ENCODE data around the gene EHF. TPM values are rescaled to one million over a fixed set of nuclear protein-coding genes. Genes with fewer than 3 reads are reported as not detected.

EHF gene
- total and polyA plus RNA-seq, 9 of the 15 experiments (the other 6 are each of a cell fraction or from before 2014, with no cell fraction given): 0.04 to 0.54 (median 0.37) TPM

DNA sequence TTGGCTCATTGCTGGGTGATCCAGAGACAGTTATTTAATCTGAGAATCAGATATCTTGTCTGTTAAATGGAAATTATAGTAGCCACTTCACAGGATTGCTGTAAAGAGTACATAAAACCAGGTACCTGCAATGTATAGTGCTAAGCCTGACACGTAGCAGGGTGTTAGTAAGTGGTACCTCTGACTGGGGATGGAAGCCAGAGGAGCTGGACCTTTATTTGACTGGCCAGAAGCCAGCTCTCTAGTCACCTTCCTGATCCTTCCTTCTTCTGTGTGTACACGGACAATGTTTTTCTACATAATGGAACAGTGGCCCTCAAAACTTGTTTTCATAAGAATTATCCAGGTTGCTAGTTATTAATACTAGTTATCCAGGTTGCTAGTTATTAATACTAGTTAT, 25.5 kb upstream of the EHF start:
- TF ChIP-seq DACH1 (IDR thresholded peaks at IDR 0.05; ENCODE audit: partially characterized antibody): peak; percentile 7
- TF ChIP-seq FOXA1 (IDR thresholded peaks at IDR 0.05; ENCODE audit: borderline replicate concordance): no peak
- no peak for TF ChIP-seq CBX8 (IDR thresholded peaks at IDR 0.05; ENCODE audit: borderline replicate concordance, extremely low read depth, low read depth, low read length, poor library complexity, severe bottlenecking)
- TF ChIP-seq, protein P1, sequence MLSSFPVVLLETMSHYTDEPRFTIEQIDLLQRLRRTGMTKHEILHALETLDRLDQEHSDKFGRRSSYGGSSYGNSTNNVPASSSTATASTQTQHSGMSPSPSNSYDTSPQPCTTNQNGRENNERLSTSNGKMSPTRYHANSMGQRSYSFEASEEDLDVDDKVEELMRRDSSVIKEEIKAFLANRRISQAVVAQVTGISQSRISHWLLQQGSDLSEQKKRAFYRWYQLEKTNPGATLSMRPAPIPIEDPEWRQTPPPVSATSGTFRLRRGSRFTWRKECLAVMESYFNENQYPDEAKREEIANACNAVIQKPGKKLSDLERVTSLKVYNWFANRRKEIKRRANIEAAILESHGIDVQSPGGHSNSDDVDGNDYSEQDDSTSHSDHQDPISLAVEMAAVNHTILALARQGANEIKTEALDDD (IDR thresholded peaks at IDR 0.05): peak; percentile 62; the same call in 1 of the 2 replicates
- no peaks in the 10 kb centered on the region for H3K79me2 ChIP-seq (ENCODE audit: control insufficient read depth, insufficient read depth, low read length)
- no peaks in the 10 kb centered on the region for H3K9me3 ChIP-seq (replicated peaks; ENCODE audit: control insufficient read depth, insufficient read depth, low read depth, low read length)
- peaks cover 14 to 15% of the 10 kb centered on the region in 2 experiments for H3K4me1 ChIP-seq (replicated peaks in 1 of 2; ENCODE audit: control insufficient read depth in 2 of 2, insufficient read depth in 2 of 2, low read length in 2 of 2)
- 56% methylated on average over 2 of the region's 2 CpGs for WGBS (ENCODE audit: insufficient coverage, low coverage, missing lambda C conversion rate)
- no peaks in the 10 kb centered on the region for H3K9me1 ChIP-seq (ENCODE audit: control insufficient read depth, insufficient read depth, low read length)
- H4K20me1 ChIP-seq (replicated peaks; ENCODE audit: control insufficient read depth, insufficient read depth, low read length): no peaks in the 10 kb centered on the region
- FAIRE-seq: no peak
- no peak overlapping the region for H2AFZ ChIP-seq (ENCODE audit: low read depth, low read length)
- no peak overlapping the region for H3K27ac ChIP-seq (ENCODE audit: extremely low read depth, low read depth, low read length)
- no TSS peak for BruUV-seq (replicated peaks)
- no peaks in the 10 kb centered on the region for H3K27me3 ChIP-seq (ENCODE audit: control insufficient read depth in 2 of 2, insufficient read depth in 2 of 2, low read length in 2 of 2)
- no peaks in the 10 kb centered on the region for H3K36me3 ChIP-seq (ENCODE audit: control insufficient read depth, insufficient read depth, low read length)
- no peak for ATAC-seq
- H3K9ac ChIP-seq (ENCODE audit: insufficient read depth in 1 of 2, low read depth in 2 of 2, low read length in 2 of 2): no peak overlapping the region
- intact Hi-C loops (cut with micrococcal nuclease): no loop called here
- H3K4me3 ChIP-seq: no peak overlapping the region
- CTCF ChIA-PET (ENCODE audit: low intra/inter-chr PET ratio): no interaction called here
- no peak for DNase-seq (ENCODE audit: extremely low read depth in 1 of 4, low spot score in 3 of 4)
- in situ Hi-C loops (cut with MboI): no loop called here
- no peak overlapping the region for H3K4me2 ChIP-seq (ENCODE audit: insufficient read depth, low read length)
- POLR2A ChIA-PET: interaction anchor here (1.8 kb wide), 1 partner anchor 8 kb away, joined by 7 read pairs; no protein-coding TSS in a partner anchor

Data from K562 (cell line).